Lung microvascular endothelial cell (primary cell): ENCODE measurements around the gene XCR1. TPM values are rescaled to one million over a fixed set of nuclear protein-coding genes. Genes with fewer than 3 reads are reported as not detected.
"Not testable (repeated sequence)": the region's sequence is repeated elsewhere in the genome, so short reads cannot be mapped to it uniquely, and the experiment has no call there.

Experiments
- DNase-seq, 2 donors: peaks; one replicate each; pipeline versions ENCODE4 v3.0.0 to v3.0.0-alpha.2; 2010; ENCODE audit warnings: low read depth in 2 of 2
- total RNA-seq: library from RNA; depleted of rRNA; stranded (reverse); fragments of >200 nt; gene quantifications from 2 replicates; pipeline ENCODE4 v1.2.1, GENCODE V29; 2014

The XCR1 gene
- total RNA-seq, 1 donor from 2014 or later: not detected

DNA sequence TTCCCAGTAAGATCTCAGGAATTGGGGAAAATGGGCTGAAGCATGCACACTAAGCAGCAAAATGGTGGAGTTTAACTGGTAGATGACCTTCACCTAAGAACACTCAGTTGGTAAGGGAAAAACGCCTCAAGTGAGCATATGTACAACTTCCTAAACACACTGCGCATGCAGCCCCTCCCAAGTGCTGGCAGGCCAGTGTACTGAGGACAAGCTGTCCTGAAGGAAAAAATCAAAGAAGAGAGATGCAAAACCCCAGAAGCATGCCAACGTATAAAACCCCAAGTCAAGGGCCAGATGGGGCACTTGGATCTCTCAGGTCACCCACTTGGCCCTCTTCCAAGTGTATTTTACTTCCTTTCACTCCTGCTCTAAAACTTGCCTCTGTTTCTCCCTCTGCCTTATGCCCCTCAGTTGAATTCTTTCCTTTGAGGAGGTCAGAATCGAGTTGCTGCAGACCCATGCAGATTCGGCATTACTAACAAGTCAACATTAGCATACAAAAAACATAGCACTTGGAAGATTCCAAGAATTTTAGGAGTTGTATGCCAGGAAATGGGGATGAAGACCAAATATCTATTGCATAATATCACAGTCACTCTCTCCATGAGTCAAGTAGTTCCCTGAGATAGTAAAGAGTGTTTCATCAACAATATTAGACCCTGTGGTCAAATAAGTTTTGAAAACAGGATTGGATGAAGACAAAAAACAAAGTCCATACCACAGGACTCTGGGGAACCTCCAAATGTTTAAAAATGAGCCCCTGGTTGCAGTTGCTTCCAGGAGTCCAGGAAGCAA lies 20.8 kb downstream of the XCR1 start:
- no peak for DNase-seq

DNA sequence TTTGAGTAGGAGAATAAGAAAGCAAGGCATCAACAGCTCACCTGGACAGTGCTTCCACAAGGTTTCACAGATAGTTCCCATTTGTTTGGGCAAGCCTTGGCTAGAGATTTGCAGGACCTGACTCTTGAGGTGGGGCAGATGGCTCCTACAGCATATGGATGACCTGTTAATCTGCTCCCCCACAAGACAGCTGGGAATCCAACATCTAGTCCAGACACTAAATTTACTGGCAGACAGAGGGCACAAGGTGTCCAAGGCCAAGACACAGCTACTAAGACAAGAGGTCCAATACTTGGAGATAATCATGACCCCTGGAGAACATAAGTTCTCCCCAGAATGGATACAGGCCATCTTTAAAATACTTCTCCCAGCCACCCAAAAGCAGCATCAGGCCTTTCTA lies 23.6 kb downstream of the XCR1 start:
- DNase-seq: not testable (repeated sequence)

- no peak for DNase-seq
These were observed 26.1 kb downstream of the XCR1 start for GRCh38 chr3:46001178-46001577.

- DNase-seq: no peak
These were observed 29.3 kb downstream of the XCR1 start for GRCh38 chr3:45997942-45998341.

DNA sequence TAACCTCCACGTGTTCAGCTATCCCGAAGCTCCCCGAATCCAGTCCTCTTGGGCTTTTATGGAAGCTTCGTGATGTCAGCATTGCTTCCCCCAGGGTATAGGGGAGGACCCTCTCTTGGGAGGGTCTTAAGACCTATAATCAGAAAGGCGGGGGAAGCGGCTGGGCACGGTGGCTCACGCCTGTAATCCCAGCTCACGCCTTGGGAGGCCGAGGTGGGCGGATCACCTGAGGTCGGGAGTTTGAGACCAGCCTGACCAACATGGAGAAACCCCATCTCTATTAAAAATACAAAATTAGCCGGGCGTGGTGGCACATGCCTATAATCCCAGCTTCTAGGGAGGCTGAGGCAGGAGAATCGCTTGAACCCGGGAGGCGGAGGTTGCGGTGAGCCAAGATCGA lies 29.8 kb downstream of the XCR1 start:
- DNase-seq: not testable (repeated sequence)

GRCh38 chr3:45995236-45996192 lies 31.8 kb downstream of the XCR1 start, which contains the start of gene FYCO1:
TSS of gene FYCO1 (minus strand) at chr3:45995824. CDS start at chr3:45984910, 10,914 bp downstream.
- peak; percentile 92 for DNase-seq

GRCh38 chr3:45994419-45995235 lies 32.7 kb downstream of the XCR1 start:
- peak in 1 of 2 donors; percentile 22 for DNase-seq

- DNase-seq: no peak
These were observed 33.8 kb downstream of the XCR1 start for GRCh38 chr3:45993421-45994027.

DNA sequence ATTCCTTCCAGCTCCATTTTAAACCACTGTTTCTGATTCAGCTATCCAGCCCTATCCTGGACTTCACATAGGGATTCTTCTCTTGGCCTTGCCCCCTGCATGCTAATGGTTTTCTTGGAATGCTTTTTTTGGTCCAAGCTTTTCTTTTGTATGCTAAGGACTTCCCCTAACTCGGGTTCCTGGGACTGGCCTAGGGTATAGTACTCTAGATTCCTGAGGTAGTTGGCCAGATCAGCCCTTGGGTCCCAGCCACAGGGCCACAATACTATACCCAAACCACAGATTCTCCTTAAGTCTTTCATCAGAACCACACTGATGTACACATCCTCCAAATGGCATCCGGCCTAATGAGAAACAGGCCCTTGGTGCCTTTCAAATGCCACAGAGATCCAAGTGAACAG lies 34.5 kb downstream of the XCR1 start:
- DNase-seq: no peak

- no peak for DNase-seq
These were observed 35.1 kb downstream of the XCR1 start for GRCh38 chr3:45992133-45992729.

- DNase-seq: no peak
These were observed 35.9 kb downstream of the XCR1 start for GRCh38 chr3:45991341-45991740.

DNA sequence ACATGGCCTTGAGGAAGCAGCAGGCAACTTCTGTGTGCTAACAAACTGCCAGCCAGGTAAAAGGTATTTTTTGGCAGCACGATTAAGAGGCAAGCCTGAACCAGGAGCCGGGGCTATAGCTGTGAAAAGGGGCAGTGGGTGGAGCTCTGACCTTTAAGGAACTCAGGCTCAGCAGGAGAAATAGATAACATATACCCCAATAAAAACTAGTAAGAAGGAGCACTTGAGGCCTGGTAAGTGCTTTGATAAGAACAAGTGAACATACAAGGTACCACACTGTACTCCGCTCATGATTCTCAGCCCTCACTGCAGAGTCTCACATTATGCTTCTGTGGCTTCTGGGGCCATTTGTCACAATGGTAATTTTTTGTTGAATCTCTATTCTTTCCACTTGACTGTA lies 37.1 kb downstream of the XCR1 start:
- no peak for DNase-seq

DNA sequence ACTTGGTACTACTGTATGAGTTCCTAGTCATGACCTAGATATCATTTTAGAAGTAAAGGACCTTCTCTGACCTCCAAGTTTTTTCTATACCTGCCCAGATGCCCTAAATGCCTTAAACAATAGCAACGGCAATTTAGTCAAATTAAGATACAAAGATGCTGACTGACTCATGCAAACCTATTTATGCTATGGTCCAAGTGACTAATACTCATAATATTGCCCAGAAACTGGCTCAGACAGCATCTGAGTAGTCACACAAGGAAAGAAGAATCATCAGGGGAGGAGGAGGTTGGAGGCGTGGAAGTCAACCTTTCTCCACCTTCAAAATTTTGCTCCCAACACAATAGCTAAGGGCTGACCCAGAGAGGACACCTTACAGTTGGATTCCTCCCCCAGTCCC lies 38.5 kb downstream of the XCR1 start:
- DNase-seq: peak in 1 of 2 donors; percentile 86

- DNase-seq: no peak
These were observed 38.9 kb downstream of the XCR1 start for GRCh38 chr3:45988362-45988761.

GRCh38 chr3:45987368-45988291 lies 39.7 kb downstream of the XCR1 start:
- peak; percentile 55 to 93 for DNase-seq

DNA sequence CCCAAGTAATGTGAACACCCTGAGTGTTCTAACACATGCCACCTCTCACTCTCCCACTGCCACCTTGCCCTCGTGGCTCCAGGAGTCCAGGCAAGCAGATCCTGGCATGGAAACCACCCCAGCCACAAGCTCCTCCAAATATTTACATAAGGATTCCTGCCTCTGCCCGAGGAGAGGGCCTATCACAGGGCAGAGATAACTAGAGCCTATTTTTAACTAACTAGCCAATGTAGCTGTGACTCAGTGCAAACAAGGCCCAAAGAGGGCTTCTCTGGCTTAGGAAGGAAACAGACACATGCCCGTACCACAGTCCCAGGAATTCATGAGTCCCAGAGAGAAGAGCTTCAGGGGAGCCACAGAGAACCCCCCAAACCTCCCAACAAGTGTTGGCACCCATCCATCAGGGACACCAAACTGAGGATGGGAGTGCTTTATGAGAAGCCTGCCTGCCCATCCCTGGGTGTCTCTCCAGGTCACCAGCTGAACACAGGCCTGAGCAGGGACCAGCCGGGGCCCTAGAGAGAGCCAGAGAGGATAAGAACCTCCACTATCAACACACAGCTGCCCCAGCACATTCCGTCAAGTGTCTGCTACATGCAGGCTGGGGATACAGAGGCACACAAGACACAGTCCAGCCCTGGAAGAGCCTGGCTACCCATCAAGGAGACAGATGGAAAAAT lies 40.8 kb downstream of the XCR1 start:
- DNase-seq: peak; percentile 15 to 81

GRCh38 chr3:45985532-45986302 lies 41.6 kb downstream of the XCR1 start:
- no peak for DNase-seq
